Uterus (tissue), 2 donors: ENCODE data around the gene MKLN1.

ENCODE experiments used
- POLR2A ChIP-seq, 2 donors: fragments of 450-650 bp; IDR thresholded peaks; one replicate each; pipeline ENCODE4 v1.6.1; 2016; ENCODE audit warnings: antibody characterized with exemption in 2 of 2, mild to moderate bottlenecking in 1 of 2, moderate library complexity in 1 of 2
- TF ChIP-seq, protein P1 (sequence below), 4 experiments: fragments of 200-600 bp in 2 of 4; fragments of 450-650 bp in 2 of 4; sonication (generic) in 2 of 4; IDR thresholded peaks; one replicate each; pipeline ENCODE4 v1.5.1; 2016 to 2019; ENCODE audit warnings: antibody characterized with exemption in 4 of 4, mild to moderate bottlenecking in 2 of 4, moderate library complexity in 1 of 4

DNA sequence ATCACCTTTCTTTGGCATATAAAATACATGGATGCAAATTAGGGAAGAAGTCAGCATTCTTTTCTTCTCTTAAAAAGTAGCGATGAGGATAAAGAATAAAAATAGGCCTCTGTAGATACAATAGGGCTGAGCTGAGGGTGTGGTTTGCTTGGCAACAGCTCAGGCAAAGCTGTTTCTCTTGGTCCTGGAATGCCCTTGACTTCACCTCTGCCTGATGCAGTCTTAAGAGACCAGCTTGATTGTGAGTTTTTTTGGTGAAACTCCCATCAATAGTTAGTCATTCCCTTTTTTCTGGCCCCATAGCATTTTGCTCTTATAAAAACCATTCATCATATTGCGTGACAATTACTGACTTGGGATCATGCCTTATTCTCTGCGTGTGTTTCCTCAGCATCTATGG is 42.1 kb upstream of the MKLN1 start:
- TF ChIP-seq, protein P1, sequence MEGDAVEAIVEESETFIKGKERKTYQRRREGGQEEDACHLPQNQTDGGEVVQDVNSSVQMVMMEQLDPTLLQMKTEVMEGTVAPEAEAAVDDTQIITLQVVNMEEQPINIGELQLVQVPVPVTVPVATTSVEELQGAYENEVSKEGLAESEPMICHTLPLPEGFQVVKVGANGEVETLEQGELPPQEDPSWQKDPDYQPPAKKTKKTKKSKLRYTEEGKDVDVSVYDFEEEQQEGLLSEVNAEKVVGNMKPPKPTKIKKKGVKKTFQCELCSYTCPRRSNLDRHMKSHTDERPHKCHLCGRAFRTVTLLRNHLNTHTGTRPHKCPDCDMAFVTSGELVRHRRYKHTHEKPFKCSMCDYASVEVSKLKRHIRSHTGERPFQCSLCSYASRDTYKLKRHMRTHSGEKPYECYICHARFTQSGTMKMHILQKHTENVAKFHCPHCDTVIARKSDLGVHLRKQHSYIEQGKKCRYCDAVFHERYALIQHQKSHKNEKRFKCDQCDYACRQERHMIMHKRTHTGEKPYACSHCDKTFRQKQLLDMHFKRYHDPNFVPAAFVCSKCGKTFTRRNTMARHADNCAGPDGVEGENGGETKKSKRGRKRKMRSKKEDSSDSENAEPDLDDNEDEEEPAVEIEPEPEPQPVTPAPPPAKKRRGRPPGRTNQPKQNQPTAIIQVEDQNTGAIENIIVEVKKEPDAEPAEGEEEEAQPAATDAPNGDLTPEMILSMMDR (IDR thresholded peaks at IDR 0.05) = no peak
- no peak for TF ChIP-seq POLR2A (IDR thresholded peaks at IDR 0.05)
